K562 (cell line): Measurements from ENCODE around the gene CELA3B. TPM values are rescaled to one million over a fixed set of nuclear protein-coding genes. Genes with fewer than 3 reads are reported as not detected.

Experiments used
- EP300 ChIP-seq: IDR thresholded peaks from 2 replicates; pipeline ENCODE4 v1.6.1; 2012; ENCODE audit warnings: low read length, improper control_type of control experiment
- HCFC1 ChIP-seq: IDR thresholded peaks from 2 replicates; pipeline ENCODE4 v1.6.1; 2012; ENCODE audit warnings: low read depth, low read length, improper control_type of control experiment
- MIER1 ChIP-seq: fragments of 450-650 bp; IDR thresholded peaks from 2 replicates; pipeline ENCODE4 v1.6.1; 2016; ENCODE audit warnings: antibody characterized with exemption, mild to moderate bottlenecking, low read depth
- MYBL2 ChIP-seq, 2 experiments: fragments of 450-650 bp in 1 of 2; sonication (generic) in 1 of 2; formaldehyde crosslinking in 1 of 2; IDR thresholded peaks; 2 replicates each; pipeline versions ENCODE4 v1.6.1 to v1.8.1; 2017 to 2022; ENCODE audit warnings: borderline replicate concordance in 1 of 2, inconsistent platforms in 1 of 2, low read depth in 1 of 2, mild to moderate bottlenecking in 1 of 2, missing genetic modification reagents in 1 of 2, moderate library complexity in 1 of 2
- NFXL1 ChIP-seq: fragments of 450-650 bp; formaldehyde crosslinking; IDR thresholded peaks from 2 replicates; pipeline ENCODE4 v1.4.0; 2021; ENCODE audit warnings: mild to moderate bottlenecking
- POLR2A ChIP-seq: fragments of 450-650 bp; conservative IDR thresholded peaks from 2 replicates; pipeline ENCODE4 v1.6.1; 2016
- RBM25 ChIP-seq: fragments of 200-400 bp; formaldehyde crosslinking; IDR thresholded peaks from 2 replicates; pipeline ENCODE4 v1.6.1; 2018; ENCODE audit warnings: low read length, low read depth, moderate library complexity; ENCODE audit not compliant: severe bottlenecking
- RFX5 ChIP-seq: IDR thresholded peaks from 2 replicates; pipeline ENCODE4 v1.6.1; 2011; ENCODE audit warnings: low read depth, mild to moderate bottlenecking, improper control_type of control experiment, low read length
- TCFL5 ChIP-seq: fragments of 250-450 bp; sonication (Bioruptor Pico); conservative IDR thresholded peaks from 2 replicates; pipeline ENCODE4 v1.6.1; 2021; ENCODE audit warnings: mild to moderate bottlenecking, moderate library complexity, matching md5 sums
- TRIM28 ChIP-seq: fragments of 450-650 bp; IDR thresholded peaks from 2 replicates; pipeline ENCODE4 v1.6.1; 2017
- ZBTB7A ChIP-seq: IDR thresholded peaks from 2 replicates; pipeline ENCODE4 v1.6.1; 2011; ENCODE audit warnings: low read depth, mild to moderate bottlenecking, low read length, moderate library complexity, borderline replicate concordance; ENCODE audit not compliant: control insufficient read depth
- ZNF766 ChIP-seq: fragments of 200-800 bp; sonication (Bioruptor generic); conservative IDR thresholded peaks from 2 replicates; pipeline ENCODE4 v1.6.1; 2016; ENCODE audit warnings: missing genetic modification characterization, missing compliant biosample characterization
- ZZZ3 ChIP-seq: fragments of 450-650 bp; IDR thresholded peaks from 2 replicates; pipeline ENCODE4 v1.6.1; 2016; ENCODE audit warnings: antibody characterized with exemption, mild to moderate bottlenecking, moderate library complexity
- polyA plus RNA-seq, 8 experiments: library from polyadenylated mRNA; depleted of rRNA in 4 of 8; stranded (reverse) in 5 of 8; unstranded in 3 of 8; fragments of >200 nt; fragmentation: Nextera tagmentation in 2 of 8; fragmentation: Illumina TruSeq in 1 of 8; extraction: Ambion mirVana in 2 of 8; extraction: Trizol in 1 of 8; gene quantifications; 2 replicates each; pipeline versions ENCODE4 v1.2.1 to v1.2.3, GENCODE V29; 2011 to 2014; ENCODE audit warnings: inconsistent platforms in 1 of 8, missing spikeins in 1 of 8
- total RNA-seq, 7 experiments: library from RNA; depleted of rRNA in 6 of 7; stranded (reverse); fragments of >200 nt in 6 of 7; fragmentation: Illumina TruSeq in 2 of 7; extraction: Trizol in 2 of 7; gene quantifications; 2 replicates each; pipeline versions ENCODE4 v1.2.1 to v1.2.3, GENCODE V29; 2011 to 2021; ENCODE audit warnings: low replicate concordance in 1 of 7
- TF ChIP-seq, protein P1 (sequence below): fragments of 450-650 bp; IDR thresholded peaks from 2 replicates; pipeline ENCODE4 v1.6.1; 2018; ENCODE audit not compliant: partially characterized antibody
- TF ChIP-seq, protein P2 (sequence below): fragments of 250-450 bp; sonication (Bioruptor Pico); IDR thresholded peaks from 2 replicates; pipeline ENCODE4 v1.5.0; 2021
- TF ChIP-seq, protein P3 (sequence below): fragments of 250-450 bp; sonication (Bioruptor Pico); IDR thresholded peaks from 2 replicates; pipeline ENCODE4 v1.5.0; 2022; ENCODE audit warnings: mild to moderate bottlenecking
- TF ChIP-seq, protein P4 (sequence below): fragments of 450-650 bp; IDR thresholded peaks from 2 replicates; pipeline ENCODE4 v1.7.0; 2016; ENCODE audit warnings: borderline replicate concordance

CELA3B gene
- total and polyA plus RNA-seq, 9 of the 15 experiments (the other 6 are each of a cell fraction or from before 2014, with no cell fraction given), result 3.1 TPM; not detected in 8

DNA sequence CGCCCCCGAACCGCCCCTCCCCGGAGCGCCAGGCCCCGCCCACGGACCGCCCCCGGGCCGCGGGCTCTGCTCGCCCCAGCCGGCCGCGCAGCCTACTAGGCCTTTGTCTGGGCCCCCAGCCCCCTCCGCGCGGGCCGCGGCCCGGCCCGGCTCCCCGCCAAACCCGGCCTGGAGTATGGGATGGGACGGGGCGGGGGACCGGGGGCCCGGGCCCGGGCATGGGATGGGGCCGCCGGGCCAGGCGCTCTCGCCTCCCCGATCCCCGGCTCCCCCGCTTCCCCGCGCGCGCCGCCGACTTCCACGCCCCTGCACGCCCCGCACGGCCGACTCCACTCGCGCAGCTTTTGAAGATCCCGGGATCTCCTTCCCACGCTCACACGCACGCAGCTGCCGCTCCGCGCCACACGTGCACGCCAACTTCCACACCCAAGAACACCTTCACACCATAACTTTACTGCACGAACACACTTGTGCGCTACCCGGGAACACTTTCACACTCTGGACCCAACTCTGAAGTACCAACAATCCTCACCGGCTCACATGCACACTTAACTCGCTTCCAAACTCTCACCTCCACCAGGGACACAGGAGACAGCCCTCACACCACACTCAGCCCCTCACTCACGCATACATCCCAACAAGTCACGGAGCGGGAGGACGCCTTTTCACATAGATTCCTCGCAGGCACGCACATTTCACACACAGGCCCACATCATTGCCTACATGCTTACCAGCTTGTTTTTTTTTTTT lies 39.3 kb upstream of the CELA3B start (continued):
- TF ChIP-seq RBM25 (peak; percentile 44), ZZZ3 (no peak), TRIM28 (no peak), MYBL2 (IDR thresholded peaks at IDR 0.05; ENCODE audit: low read depth) (no peak), MYBL2 (CRISPR knock-in tag; IDR thresholded peaks at IDR 0.05; ENCODE audit: borderline replicate concordance) (no peak), RFX5 (no peak), ZNF766 (CRISPR knock-in tag) (peak; percentile 75), ZBTB7A (peak; percentile 46), NFXL1 (CRISPR knock-in tag) (no peak), MIER1 (peak; percentile 74; the same call in 1 of the 2 replicates), POLR2A (peak; percentile 44; the same call in 1 of the 2 replicates), TCFL5 (CRISPR knock-in tag) (no peak), EP300 (0 out of 2 replicates have a peak, but pooled peaks have one; percentile 8), HCFC1 (peak; percentile 20; the same call in 1 of the 2 replicates)
- TF ChIP-seq, protein P1, sequence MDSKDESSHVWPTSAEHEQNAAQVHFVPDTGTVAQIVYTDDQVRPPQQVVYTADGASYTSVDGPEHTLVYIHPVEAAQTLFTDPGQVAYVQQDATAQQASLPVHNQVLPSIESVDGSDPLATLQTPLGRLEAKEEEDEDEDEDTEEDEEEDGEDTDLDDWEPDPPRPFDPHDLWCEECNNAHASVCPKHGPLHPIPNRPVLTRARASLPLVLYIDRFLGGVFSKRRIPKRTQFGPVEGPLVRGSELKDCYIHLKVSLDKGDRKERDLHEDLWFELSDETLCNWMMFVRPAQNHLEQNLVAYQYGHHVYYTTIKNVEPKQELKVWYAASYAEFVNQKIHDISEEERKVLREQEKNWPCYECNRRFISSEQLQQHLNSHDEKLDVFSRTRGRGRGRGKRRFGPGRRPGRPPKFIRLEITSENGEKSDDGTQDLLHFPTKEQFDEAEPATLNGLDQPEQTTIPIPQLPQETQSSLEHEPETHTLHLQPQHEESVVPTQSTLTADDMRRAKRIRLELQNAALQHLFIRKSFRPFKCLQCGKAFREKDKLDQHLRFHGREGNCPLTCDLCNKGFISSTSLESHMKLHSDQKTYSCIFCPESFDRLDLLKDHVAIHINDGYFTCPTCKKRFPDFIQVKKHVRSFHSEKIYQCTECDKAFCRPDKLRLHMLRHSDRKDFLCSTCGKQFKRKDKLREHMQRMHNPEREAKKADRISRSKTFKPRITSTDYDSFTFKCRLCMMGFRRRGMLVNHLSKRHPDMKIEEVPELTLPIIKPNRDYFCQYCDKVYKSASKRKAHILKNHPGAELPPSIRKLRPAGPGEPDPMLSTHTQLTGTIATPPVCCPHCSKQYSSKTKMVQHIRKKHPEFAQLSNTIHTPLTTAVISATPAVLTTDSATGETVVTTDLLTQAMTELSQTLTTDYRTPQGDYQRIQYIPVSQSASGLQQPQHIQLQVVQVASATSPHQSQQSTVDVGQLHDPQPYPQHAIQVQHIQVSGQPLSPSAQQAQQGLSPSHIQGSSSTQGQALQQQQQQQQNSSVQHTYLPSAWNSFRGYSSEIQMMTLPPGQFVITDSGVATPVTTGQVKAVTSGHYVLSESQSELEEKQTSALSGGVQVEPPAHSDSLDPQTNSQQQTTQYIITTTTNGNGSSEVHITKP, result peak; percentile 21
- TF ChIP-seq, protein P2, sequence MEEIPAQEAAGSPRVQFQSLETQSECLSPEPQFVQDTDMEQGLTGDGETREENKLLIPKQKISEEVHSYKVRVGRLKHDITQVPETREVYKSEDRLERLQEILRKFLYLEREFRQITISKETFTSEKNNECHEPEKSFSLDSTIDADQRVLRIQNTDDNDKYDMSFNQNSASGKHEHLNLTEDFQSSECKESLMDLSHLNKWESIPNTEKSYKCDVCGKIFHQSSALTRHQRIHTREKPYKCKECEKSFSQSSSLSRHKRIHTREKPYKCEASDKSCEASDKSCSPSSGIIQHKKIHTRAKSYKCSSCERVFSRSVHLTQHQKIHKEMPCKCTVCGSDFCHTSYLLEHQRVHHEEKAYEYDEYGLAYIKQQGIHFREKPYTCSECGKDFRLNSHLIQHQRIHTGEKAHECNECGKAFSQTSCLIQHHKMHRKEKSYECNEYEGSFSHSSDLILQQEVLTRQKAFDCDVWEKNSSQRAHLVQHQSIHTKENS (CRISPR knock-in tag), result no peak
- TF ChIP-seq, protein P3, sequence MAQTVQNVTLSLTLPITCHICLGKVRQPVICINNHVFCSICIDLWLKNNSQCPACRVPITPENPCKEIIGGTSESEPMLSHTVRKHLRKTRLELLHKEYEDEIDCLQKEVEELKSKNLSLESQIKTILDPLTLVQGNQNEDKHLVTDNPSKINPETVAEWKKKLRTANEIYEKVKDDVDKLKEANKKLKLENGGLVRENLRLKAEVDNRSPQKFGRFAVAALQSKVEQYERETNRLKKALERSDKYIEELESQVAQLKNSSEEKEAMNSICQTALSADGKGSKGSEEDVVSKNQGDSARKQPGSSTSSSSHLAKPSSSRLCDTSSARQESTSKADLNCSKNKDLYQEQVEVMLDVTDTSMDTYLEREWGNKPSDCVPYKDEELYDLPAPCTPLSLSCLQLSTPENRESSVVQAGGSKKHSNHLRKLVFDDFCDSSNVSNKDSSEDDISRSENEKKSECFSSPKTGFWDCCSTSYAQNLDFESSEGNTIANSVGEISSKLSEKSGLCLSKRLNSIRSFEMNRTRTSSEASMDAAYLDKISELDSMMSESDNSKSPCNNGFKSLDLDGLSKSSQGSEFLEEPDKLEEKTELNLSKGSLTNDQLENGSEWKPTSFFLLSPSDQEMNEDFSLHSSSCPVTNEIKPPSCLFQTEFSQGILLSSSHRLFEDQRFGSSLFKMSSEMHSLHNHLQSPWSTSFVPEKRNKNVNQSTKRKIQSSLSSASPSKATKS (CRISPR knock-in tag), result no peak
- TF ChIP-seq, protein P4, sequence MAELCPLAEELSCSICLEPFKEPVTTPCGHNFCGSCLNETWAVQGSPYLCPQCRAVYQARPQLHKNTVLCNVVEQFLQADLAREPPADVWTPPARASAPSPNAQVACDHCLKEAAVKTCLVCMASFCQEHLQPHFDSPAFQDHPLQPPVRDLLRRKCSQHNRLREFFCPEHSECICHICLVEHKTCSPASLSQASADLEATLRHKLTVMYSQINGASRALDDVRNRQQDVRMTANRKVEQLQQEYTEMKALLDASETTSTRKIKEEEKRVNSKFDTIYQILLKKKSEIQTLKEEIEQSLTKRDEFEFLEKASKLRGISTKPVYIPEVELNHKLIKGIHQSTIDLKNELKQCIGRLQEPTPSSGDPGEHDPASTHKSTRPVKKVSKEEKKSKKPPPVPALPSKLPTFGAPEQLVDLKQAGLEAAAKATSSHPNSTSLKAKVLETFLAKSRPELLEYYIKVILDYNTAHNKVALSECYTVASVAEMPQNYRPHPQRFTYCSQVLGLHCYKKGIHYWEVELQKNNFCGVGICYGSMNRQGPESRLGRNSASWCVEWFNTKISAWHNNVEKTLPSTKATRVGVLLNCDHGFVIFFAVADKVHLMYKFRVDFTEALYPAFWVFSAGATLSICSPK, result peak; percentile 66; the same call in 1 of the 2 replicates
